ENCODE measurements around the gene KIF26B.

DNA sequence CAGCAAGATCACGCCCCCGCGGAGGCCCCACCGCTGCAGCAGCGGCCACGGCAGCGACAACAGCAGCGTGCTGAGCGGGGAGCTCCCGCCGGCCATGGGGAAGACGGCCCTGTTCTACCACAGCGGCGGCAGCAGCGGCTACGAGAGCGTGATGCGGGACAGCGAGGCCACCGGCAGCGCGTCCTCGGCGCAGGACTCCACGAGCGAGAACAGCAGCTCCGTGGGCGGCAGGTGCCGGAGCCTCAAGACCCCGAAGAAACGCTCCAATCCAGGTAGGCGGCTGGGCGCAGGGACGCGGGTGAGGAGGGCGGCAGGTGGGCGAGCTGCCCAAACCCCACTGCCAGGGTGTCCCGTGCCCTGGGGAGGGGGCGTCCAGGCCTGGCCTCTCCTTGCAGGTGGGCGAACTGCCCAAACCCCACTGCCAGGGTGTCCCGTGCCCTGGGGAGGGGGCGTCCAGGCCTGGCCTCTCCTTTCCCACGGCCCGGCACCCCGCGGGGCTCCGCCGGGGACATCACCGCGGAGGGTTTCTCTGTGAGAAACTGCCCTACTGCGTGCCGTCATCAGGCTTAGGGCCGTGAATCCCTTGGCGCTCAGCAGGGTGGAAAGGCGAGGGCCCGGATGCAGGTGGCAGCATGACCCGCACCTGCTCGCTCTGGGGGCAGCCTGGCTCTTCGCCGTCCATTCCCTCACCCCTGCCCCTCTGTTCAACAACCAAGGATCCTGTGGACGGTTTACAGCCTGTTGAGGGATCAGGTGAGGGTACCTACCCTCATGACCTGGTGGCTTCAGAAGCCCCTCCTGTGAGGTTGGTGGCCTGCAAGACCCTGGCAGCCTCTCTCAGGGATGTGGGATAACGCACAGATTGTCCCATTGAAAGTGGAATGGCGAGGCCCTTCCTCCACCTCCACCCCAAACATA, 534.0 kb downstream of the KIF26B start:
- TF ChIP-seq, protein P1, sequence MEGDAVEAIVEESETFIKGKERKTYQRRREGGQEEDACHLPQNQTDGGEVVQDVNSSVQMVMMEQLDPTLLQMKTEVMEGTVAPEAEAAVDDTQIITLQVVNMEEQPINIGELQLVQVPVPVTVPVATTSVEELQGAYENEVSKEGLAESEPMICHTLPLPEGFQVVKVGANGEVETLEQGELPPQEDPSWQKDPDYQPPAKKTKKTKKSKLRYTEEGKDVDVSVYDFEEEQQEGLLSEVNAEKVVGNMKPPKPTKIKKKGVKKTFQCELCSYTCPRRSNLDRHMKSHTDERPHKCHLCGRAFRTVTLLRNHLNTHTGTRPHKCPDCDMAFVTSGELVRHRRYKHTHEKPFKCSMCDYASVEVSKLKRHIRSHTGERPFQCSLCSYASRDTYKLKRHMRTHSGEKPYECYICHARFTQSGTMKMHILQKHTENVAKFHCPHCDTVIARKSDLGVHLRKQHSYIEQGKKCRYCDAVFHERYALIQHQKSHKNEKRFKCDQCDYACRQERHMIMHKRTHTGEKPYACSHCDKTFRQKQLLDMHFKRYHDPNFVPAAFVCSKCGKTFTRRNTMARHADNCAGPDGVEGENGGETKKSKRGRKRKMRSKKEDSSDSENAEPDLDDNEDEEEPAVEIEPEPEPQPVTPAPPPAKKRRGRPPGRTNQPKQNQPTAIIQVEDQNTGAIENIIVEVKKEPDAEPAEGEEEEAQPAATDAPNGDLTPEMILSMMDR (IDR thresholded peaks at IDR 0.05), result no peak
- TF ChIP-seq RAD21 (conservative IDR thresholded peaks at IDR 0.05 in 1 of 2, IDR thresholded peaks at IDR 0.05 in 1 of 2) (no peak), CHD2 (IDR thresholded peaks at IDR 0.05; ENCODE audit: low read length, partially characterized antibody) (no peak), POLR2A (IDR thresholded peaks at IDR 0.05; ENCODE audit: low read length) (no peak), JUNB (IDR thresholded peaks at IDR 0.05) (no peak)
- TF ChIP-seq, protein P2, sequence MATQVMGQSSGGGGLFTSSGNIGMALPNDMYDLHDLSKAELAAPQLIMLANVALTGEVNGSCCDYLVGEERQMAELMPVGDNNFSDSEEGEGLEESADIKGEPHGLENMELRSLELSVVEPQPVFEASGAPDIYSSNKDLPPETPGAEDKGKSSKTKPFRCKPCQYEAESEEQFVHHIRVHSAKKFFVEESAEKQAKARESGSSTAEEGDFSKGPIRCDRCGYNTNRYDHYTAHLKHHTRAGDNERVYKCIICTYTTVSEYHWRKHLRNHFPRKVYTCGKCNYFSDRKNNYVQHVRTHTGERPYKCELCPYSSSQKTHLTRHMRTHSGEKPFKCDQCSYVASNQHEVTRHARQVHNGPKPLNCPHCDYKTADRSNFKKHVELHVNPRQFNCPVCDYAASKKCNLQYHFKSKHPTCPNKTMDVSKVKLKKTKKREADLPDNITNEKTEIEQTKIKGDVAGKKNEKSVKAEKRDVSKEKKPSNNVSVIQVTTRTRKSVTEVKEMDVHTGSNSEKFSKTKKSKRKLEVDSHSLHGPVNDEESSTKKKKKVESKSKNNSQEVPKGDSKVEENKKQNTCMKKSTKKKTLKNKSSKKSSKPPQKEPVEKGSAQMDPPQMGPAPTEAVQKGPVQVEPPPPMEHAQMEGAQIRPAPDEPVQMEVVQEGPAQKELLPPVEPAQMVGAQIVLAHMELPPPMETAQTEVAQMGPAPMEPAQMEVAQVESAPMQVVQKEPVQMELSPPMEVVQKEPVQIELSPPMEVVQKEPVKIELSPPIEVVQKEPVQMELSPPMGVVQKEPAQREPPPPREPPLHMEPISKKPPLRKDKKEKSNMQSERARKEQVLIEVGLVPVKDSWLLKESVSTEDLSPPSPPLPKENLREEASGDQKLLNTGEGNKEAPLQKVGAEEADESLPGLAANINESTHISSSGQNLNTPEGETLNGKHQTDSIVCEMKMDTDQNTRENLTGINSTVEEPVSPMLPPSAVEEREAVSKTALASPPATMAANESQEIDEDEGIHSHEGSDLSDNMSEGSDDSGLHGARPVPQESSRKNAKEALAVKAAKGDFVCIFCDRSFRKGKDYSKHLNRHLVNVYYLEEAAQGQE (IDR thresholded peaks at IDR 0.05), result no peak
- TF ChIP-seq, protein P3, sequence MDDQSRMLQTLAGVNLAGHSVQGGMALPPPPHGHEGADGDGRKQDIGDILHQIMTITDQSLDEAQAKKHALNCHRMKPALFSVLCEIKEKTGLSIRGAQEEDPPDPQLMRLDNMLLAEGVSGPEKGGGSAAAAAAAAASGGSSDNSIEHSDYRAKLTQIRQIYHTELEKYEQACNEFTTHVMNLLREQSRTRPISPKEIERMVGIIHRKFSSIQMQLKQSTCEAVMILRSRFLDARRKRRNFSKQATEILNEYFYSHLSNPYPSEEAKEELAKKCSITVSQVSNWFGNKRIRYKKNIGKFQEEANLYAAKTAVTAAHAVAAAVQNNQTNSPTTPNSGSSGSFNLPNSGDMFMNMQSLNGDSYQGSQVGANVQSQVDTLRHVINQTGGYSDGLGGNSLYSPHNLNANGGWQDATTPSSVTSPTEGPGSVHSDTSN (IDR thresholded peaks at IDR 0.05), result no peak

Measured in A549 (cell line).